Measurements from ENCODE around the gene CLK2. TPM values are rescaled to one million over a fixed set of nuclear protein-coding genes. Genes with fewer than 3 reads are reported as not detected.

The CLK2 gene
- total and polyA plus RNA-seq, 2 donors (not counting 3 experiments of a cell fraction or from before 2014, with no cell fraction given) = 69.1 to 80.9 TPM

DNA sequence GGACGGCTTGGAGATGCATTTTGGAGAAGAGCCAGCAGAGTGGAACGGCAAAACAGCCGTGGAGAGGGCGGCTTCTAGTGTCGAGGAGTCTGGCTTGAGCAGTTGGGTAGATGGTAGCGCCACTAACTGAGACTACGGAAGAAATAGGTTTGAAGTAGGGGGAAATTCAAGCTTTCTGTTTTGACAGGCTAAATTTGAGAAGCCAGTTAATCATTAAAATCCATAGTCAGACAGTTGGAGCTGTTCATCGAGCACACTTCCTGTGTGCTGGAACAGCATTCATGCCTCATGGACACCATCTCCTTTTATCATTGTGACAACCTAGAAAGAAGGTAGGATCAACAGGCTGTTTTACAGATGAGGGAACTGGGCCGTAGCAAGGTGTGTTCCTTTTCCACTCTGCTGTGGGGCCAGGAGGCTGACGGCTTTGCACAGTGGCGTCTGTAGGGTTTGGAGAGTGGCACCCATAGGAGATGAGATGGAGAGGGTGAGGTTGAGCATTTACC is 31.3 kb upstream of the CLK2 start:
- no peak overlapping the region for H2AFZ ChIP-seq (ENCODE audit: low read depth, low read length)
- H3K4me3 ChIP-seq (replicated peaks in 1 of 3; ENCODE audit: insufficient read depth in 1 of 3, low read depth in 1 of 3, low read length in 3 of 3) = no peak overlapping the region
- H3K27me3 ChIP-seq (ENCODE audit: control insufficient read depth in 2 of 2, insufficient read depth in 2 of 2, low read length in 2 of 2) = no peaks in the 10 kb centered on the region
- H3K9me1 ChIP-seq (replicated peaks; ENCODE audit: control insufficient read depth, extremely low read depth, insufficient read depth, low read length) = no peaks in the 10 kb centered on the region
- H3K4me1 ChIP-seq (ENCODE audit: control insufficient read depth, extremely low read depth, insufficient read depth, low read length) = peaks cover 5% of the 10 kb centered on the region
- ChIA-PET CTCF (interaction anchor here (1.6 to 3.1 kb wide), 2 partner anchors 28 to 54 kb away, joined by 3 to 9 read pairs; no protein-coding TSS in a partner anchor), POLR2A (no interaction called here)
- TF ChIP-seq POLR2A (IDR thresholded peaks at IDR 0.05; ENCODE audit: low read depth, low read length) = no peak
- no peak for TF ChIP-seq EZH2 (IDR thresholded peaks at IDR 0.05; ENCODE audit: borderline replicate concordance, low read depth, low read length, severe bottlenecking)
- TF ChIP-seq FOS (IDR thresholded peaks at IDR 0.05; ENCODE audit: borderline replicate concordance, insufficient read depth, low read length) = no peak
- H3K79me2 ChIP-seq (ENCODE audit: control insufficient read depth, insufficient read depth, low read length) = peaks cover 8% of the 10 kb centered on the region
- DNase-seq (ENCODE audit: low read depth, low spot score) = no peak
- no peaks in the 10 kb centered on the region for H3K9me3 ChIP-seq (replicated peaks; ENCODE audit: control insufficient read depth, insufficient read depth, low read length)
- H3K4me2 ChIP-seq (ENCODE audit: insufficient read depth, low read length) = no peak overlapping the region
- dilution Hi-C loops (cut with MboI; ENCODE audit: extremely low pct_ligation_motif_present, low sequenced_read_pairs) = no loop called here
- no TSS peak for BruUV-seq (replicated peaks)
- intact Hi-C loops (cut with micrococcal nuclease) = loop anchor here (5.0 kb wide), 1 partner anchor 112 kb away; no protein-coding TSS in a partner anchor
- no peaks in the 10 kb centered on the region for H3K36me3 ChIP-seq (ENCODE audit: control insufficient read depth in 2 of 2, extremely low read depth in 1 of 2, insufficient read depth in 2 of 2, low read length in 2 of 2)
- no peak for FAIRE-seq
- H3K9ac ChIP-seq (replicated peaks; ENCODE audit: extremely low read depth, insufficient read depth, low read length) = no peak overlapping the region
- no peaks in the 10 kb centered on the region for H4K20me1 ChIP-seq (replicated peaks; ENCODE audit: control insufficient read depth, extremely low read depth, insufficient read depth, low read length)
- H3K27ac ChIP-seq (ENCODE audit: insufficient read depth, low read depth, low read length) = no peak overlapping the region

DNA sequence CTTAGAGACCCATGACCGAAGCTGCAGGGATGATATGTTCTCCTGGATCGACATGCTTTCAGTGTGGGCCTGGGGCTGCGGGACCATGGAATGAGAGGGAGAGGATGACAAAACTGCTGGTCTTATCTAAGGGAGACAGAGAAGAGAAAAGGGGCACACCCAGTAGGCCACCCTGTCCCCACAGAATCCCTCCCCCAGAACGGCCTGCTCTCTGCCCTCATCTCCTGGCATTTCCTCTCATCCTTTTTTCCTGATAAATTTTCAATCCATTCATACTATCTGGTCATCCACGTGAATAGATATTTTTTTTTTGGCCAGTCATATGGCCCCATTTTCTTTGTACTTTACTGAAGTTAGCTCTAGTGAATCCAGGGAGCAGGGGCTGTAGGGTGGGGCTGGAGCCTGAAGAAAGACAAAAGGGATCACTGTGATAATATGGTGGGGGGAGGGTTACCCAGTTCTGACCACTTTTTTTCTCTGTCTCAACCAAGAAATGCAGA is 28.1 kb upstream of the CLK2 start, which contains the start of gene PKLR:
Gene PKLR, minus strand, starts transcription at position 97 of the 500 bp plus-strand sequence. Its CDS starts 43 bp downstream, at position 54.
- Histone ChIP-seq H3K9me3 (replicated peaks; ENCODE audit: control insufficient read depth, insufficient read depth, low read length) (no peaks in the 10 kb centered on the region), H3K4me1 (ENCODE audit: control insufficient read depth, extremely low read depth, insufficient read depth, low read length) (no peaks in the 10 kb centered on the region), H2AFZ (ENCODE audit: low read depth, low read length) (no peak within 1 kb of the TSS), H3K79me2 (ENCODE audit: control insufficient read depth, insufficient read depth, low read length) (no peaks in the 10 kb centered on the region), H3K4me2 (ENCODE audit: insufficient read depth, low read length) (no peak within 1 kb of the TSS), H3K27ac (ENCODE audit: insufficient read depth, low read depth, low read length) (no peak within 1 kb of the TSS), H4K20me1 (replicated peaks; ENCODE audit: control insufficient read depth, extremely low read depth, insufficient read depth, low read length) (no peaks in the 10 kb centered on the region), H3K36me3 (ENCODE audit: control insufficient read depth in 2 of 2, extremely low read depth in 1 of 2, insufficient read depth in 2 of 2, low read length in 2 of 2) (no peaks in the 10 kb centered on the region), H3K9me1 (replicated peaks; ENCODE audit: control insufficient read depth, extremely low read depth, insufficient read depth, low read length) (no peaks in the 10 kb centered on the region), H3K9ac (replicated peaks; ENCODE audit: extremely low read depth, insufficient read depth, low read length) (no peak within 1 kb of the TSS), H3K27me3 (ENCODE audit: control insufficient read depth in 2 of 2, insufficient read depth in 2 of 2, low read length in 2 of 2) (peaks cover 6 to 9% of the 10 kb centered on the region in 2 experiments), H3K4me3 (replicated peaks in 1 of 3; ENCODE audit: insufficient read depth in 1 of 3, low read depth in 1 of 3, low read length in 3 of 3) (no peak within 1 kb of the TSS)
- DNase-seq (ENCODE audit: low read depth, low spot score) = no peak
- dilution Hi-C loops (cut with MboI; ENCODE audit: extremely low pct_ligation_motif_present, low sequenced_read_pairs) (no loop called here), intact Hi-C loops (cut with micrococcal nuclease) (no loop called here)
- ChIA-PET CTCF (no interaction called here), POLR2A (no interaction called here)
- TF ChIP-seq MYC (IDR thresholded peaks at IDR 0.05; ENCODE audit: low read depth, low read length) (no peak), POLR2A (IDR thresholded peaks at IDR 0.05; ENCODE audit: low read depth, low read length) (no peak), FOS (IDR thresholded peaks at IDR 0.05; ENCODE audit: borderline replicate concordance, insufficient read depth, low read length) (no peak)
- FAIRE-seq = no peak
- BruUV-seq (replicated peaks) = no TSS peak

Data from endothelial cell of umbilical vein (primary cell).